GM18868 (cell line): ENCODE data around the gene MRPS5.
"Not testable (repeated sequence)": the region's sequence is repeated elsewhere in the genome, so short reads cannot be mapped to it uniquely, and the experiment has no call there.

ENCODE experiments used
- ATAC-seq: cut with Tn5 transposase; IDR thresholded peaks from one replicate; pipeline ENCODE4 v1.9.1; 2021; ENCODE audit warnings: mild to moderate bottlenecking, moderate library complexity; ENCODE audit not compliant: unreplicated experiment

MRPS5 gene

DNA sequence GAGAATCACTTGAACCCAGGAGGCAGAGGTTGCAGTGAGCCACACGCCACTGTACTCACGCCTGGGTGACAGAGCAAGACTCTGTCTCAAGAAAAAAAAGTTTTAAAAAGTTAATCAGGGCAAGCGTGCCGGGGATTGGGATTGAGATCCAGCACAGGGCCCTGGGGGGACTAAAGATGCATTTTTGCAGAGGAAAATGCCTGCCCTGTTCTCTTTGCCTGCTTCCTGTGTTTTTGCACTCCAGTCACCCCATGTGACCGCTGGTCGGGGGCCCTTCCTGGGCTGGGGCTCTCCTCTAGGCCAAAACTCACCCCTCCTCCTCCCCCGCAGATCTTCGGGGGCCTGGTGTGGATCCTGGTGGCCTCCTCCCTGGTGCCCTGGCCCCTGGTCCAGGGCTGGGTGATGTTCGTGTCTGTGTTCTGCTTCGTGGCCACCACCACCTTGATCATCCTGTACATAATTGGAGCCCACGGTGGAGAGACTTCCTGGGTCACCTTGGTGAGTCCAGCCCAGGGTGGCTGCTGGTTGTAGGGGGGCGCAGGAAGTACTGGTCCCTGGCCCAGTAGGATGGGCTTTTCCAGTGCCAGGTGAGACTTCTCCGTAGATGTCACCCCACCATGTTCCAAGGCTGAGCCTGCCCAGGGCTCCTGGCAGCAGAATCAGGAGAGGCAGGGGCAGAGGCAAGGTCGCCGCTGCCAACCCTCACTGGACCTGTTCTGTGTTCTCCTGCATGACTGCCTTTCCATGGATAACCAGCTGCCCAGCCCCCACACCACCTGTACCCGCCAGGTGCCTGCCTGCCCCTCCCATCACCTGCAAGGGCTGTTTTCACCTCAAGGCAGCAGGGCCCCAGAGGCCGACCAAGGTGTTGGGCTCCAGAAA lies 73.7 kb downstream of the MRPS5 start:
- ATAC-seq, result no peak

DNA sequence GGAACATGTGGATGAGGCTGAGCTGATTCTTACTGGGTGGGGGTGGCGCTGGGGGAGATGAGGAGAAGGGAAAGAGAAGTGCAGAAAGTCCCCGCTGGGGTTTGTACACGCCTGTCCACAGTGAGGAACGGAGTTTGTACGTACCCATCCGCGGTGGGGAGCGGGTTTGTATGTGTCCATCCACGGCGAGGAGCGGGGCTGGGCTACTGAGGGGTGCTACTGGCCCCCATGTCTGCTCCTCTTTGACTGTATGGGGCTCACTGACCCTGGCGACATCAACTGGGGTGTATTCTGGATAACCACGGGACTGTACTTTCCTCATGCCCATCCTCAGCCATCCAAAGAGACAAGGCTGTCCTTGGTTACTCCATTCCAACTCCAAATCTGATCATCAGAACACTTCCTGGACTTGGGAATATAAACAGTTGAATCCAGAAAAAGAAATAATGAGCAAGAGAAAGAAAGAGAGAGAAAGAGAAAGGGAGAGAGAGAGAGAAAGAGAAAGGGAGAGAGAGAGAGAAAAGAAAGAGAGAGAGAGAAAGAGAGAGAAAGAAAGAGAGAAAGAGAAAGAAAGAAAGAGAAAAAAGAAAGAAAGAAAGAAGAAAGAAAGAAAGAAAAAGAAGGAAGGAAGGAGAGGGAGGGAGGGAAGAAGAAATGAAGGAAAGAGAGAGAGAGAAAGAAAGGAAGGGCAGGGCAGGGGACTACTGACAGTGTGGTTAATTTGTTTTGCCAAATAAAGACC lies 75.1 kb downstream of the MRPS5 start:
- ATAC-seq, result no peak

DNA sequence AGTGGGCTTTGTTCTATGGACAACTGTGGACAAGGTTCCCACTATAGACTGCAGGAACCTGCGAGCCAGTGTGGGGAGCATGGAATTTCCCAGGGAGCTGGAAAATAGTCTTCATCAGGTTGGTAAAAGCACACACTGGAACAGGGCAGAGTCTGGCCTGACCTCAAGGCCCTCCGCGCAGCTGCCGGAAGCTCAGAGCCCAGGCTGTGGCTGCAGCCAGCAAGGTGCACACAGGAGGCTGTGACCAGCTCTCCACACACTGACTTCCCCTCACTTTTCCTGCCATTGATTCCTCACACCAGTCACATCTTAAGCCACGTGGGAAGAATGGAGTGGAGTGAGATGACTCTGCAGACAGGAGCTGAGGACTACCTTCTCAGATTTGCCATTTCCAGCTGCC lies 77.0 kb downstream of the MRPS5 start:
- no peak for ATAC-seq

DNA sequence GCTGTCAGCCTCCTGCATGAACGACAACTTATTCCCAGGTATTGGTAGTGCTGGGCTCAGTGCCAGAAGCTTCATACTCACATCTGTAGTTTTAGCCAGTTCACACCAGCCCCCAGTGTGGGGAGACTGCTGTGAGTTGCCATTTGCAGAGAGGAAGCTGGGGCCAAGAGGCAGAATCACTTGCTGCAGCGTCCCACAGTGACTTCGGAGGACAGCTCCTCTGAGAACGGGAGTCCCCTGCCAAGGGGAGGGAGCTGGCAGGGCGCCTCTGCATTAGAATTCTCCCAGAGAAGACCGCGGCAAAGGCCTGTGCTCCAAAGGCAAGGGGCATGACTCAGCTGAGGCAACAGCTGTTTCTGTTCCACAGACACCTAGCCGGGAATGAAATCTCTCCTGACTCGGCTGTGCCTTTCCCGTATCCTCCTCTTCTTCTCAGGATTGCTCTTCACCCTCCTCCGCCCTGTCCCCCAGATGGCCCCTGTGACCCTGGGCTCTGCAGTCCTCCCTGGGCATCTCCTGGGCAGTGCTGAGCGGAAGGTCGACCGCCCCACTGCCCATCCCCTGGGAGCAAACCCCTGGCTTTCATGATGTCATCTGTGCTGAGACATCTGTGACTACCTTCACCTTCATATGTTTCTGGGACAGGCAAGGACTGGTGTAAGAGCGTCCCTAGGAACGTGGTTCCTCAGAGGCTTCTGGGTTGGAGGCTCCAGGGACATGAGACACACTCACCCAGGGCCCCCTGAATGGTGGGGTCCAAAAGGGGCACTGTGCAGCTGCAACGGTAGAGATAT lies 78.1 kb downstream of the MRPS5 start:
- ATAC-seq, result peak; percentile 68

DNA sequence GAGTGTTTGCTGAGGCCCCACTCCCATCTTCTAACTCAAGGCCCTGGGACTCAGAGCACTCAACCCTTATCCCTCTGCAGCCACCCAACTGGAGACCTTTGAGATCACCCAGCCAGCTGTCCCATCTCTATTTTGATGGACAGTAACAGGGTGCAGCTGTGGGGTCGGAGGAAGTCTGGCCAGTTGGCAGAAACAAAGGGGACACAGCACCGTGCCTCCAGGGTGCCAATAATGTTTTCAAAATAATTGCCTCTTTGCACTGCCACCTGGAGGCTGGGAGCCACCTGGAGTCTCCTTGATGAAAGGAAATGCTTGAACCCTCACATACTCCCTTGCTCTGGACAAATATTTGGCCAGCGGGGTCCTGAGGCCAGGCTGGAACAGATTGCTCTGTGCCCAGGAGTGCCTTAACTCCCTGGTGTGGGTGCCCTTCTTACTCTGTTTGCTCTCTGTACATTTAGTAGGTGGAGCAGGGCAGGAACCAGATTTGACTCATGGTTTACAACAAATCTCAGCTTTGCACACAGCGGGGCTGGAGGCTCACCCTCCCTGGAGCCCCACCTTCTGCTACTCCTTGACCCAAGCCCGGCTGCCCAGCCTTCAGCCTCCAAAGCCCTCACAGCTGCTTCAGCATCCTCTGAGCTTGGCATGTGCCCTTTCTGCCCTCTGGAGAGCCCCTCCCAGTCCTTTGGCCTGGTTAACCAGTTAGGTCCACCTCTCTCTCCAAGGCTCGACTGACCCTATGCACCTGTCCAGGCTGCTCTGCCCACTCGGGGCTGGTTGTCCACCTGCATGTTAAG lies 78.9 kb downstream of the MRPS5 start:
- peak; percentile 27 for ATAC-seq

DNA sequence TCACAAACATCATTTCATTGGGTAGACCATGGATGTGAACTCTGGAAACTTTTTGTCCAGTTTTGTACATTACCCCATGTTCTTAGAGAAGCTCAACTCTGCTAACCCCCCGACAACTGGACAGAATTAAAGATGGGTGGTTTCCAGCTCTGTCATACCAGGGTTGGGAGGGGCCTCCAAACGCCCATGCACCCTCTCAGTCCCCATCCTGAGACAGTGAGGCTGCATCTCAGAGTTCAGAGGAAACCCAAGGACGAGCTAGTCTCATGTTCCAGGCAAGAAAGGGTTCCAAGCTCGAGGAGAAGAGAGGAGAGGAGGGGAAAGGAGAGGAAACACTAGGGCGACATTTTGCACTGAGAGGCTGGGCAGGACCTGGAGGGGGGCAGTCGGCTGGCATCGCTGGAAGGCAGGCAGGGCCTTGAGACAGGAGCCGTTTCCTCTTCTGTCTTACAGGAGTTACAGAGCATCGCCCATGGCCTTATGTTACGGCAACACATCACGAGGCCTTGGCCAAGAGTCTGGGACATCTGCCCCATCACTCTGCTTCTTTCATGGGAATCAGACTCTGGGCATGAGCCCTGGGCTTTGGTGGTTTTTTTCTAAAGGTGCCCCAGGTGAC lies 79.7 kb downstream of the MRPS5 start:
- peak; percentile 63 for ATAC-seq

DNA sequence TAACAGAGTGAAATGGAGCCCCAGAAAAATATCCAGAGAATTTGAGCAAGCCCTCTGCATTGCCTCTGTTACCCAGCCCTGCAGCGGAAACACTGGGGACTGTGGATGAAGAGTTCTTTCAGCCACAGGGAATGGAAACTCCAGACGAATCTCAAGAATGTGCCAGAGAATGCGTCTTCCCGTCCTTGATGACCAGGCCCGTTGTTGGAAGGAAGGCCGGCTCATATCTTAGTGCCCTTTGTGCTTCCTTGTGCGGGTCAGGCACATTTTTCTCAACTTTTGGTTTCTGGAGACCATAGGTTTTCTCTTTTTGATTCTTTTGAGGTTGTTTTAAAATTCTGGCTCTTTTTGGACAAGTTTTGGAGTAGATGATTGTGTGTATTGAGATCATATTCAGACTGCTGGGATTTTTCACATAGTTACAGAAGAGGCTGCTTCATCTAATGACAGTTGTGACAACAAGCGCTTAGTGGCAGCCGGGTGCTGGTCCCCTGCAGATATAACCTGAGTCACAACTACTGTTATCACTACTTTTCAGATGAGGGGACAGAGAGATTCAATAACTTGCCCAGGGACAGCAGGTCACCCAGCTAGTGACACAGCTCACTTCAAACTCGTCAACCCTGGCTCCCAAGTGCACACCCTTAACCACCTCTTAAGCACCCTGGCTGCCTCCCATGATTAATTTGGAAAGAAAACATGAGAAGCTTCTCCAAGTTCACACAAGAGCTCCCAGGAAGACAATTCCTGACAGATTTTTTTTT lies 80.4 kb downstream of the MRPS5 start:
- peak; percentile 46 for ATAC-seq

DNA sequence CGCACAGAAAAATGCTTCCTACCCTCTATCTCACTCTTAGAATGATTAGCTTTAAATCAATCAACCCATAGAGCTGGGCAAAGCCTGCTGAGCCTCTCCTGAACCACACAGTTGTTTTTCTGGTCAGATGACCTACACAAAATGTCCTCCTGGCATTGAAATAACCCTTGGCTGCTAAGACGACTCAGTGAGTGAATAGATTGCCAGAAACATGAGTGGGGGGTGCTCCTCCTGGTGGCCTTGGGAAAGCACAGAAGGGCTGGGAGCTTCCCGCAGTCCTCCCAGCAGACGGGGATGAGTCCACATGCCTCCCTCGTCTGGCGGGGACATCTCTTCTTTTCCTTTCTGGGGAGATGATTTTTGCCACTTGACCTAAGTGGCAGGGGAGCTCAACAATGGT lies 81.2 kb downstream of the MRPS5 start:
- no peak for ATAC-seq

DNA sequence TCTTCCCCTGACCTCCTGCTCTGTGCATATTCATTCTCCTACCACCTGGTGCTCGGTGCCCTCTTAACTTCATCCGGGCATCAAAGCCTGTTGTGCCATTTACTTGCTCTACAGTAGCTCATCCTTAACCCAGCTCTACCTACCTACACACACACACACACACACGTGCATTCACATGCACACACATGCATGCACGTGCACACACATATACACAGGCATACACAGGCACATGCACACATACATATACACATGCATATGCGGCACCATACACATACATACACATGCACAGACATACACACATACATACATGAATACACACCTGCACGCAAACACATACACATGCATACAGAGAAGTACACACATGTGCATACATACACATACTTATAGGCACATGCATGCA lies 81.6 kb downstream of the MRPS5 start:
- no peak for ATAC-seq

DNA sequence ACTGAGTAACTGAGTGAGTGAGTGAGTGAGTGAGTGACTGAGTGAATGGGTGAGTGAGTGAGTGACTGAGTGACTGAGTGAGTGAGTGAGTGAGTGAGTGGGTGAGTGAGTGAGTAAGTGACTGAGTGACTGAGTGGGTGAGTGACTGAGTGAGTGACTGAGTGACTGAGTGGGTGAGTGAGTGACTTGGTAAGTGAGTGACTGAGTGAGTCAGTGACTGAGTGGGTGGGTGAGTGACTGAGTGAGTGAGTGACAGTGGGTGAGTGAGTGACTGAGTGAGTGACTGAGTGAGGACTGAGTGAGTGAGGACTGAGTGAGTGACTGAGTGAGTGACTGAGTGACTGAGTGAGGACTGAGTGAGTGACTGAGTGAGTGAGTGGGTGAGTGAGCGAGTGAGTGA lies 82.2 kb downstream of the MRPS5 start:
- ATAC-seq, result no peak

DNA sequence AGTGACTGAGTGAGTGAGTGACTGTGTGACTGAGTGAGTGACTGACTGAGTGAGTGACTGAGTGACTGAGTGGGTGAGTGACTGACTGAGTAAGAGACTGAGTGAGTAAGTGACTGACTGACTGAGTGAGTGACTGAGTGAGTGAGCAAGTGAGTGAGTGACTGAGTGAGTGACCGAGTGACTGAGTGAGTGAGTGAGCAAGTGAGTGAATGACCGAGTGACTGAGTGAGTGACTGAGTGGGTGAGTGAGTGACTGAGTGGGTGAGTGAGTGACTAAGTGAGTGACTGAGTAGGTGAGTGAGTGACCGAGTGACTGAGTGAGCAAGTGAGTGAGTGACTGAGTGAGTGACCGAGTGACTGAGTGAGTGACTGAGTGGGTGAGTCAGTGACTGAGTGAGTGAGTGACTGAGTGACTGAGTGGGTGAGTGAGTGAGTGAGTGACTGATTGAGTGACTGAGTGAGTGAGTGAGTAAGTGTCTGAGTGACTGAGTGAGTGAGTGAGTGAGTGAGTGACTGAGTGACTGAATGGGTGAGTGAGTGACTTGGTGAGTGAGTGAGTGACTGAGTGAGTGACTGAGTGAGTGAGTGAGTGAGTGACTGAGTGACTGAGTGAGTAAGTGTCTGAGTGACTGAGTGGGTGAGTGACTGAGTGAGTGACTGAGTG lies 82.8 kb downstream of the MRPS5 start:
- ATAC-seq, result no peak

DNA sequence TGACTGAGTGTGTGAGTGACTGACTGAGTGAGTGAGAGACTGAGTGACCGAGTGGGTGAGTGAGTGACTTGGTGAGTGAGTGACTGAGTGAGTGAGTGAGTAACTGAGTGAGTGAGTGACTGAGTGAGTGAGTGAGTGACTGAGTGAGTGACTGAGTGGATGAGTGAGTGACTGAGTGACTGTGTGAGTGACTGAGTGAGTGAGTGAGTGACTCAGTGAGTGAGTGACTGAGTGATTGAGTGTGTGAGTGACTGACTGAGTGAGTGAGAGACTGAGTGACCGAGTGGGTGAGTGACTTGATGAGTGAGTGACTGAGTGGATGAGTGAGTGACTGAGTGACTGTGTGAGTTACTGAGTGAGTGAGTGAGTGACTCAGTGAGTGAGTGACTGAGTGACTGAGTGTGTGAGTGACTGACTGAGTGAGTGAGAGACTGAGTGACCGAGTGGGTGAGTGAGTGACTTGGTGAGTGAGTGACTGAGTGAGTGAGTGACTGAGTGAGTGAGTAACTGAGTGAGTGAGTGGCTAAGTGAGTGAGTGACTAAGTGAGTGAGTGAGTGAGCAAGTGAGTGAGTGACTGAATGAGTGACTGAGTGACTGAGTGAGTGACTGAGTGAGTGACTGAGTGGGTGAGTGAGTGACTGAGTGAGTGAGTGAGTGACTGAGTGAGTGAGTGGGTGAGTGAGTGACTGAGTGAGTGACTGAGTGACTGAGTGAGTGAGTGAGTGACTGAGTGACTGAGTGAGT lies 83.6 kb downstream of the MRPS5 start:
- ATAC-seq, result not testable (repeated sequence)

DNA sequence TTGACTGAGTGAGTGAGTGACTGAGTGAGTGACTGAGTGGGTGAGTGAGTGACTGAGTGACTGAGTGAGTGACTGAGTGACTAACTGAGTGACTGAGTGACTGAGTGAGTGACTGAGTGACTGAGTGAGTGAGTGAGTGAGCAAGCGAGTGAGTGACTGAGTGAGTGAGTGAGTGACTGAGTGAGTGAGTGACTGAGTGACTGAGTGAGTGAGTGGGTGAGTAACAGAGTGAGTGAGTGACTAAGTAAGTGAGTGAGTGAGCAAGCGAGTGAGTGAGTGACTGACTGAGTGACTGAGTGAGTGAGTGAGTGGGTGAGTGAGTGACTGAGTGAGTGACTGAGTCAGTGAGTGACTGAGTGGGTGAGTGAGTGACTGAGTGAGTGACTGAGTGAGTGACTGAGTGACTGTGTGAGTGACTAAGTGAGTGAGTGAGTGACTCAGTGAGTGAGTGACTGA lies 84.2 kb downstream of the MRPS5 start:
- no peak for ATAC-seq

DNA sequence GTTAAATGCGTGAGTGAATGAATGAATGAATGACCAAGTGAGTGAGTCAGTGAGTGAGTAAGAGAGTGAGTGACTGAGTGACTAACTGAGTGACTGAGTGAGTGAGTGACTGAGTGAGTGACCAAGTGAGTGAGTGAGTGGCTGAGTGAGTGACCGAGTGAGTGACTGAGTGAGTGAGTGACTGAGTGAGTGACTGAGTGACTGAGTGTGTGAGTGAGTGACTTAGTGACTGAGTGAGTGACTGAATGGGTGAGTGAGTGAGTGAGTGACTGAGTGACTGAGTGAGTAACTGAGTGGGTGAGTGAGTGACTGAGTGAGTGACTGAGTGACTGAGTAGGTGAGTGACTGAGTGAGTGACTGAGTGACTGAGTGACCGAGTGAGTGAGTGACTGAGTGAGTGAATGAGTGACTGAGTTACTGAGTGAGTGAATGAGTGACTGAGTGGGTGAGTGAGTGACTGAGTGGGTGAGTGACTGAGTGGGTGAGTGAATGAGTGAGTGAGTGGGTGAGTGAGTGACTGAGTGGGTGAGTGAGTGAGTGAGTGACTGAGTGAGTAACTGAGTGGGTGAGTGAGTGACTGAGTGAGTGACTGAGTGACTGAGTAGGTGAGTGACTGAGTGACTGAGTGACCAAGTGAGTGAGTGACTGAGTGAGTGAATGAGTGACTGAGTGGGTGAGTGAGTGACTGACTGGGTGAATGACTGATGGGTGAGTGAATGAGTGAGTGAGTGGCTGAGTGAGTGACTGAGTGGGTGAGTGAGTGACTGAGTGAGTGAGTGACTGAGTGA lies 84.8 kb downstream of the MRPS5 start:
- no peak for ATAC-seq
